GM18526 (cell line): ENCODE data around the gene NDUFA8.

Experiments used
- POLR2A ChIP-seq: IDR thresholded peaks from 3 replicates; pipeline ENCODE4 v1.6.1; 2011; ENCODE audit not compliant: insufficient read length; ENCODE audit errors: extremely low read depth

Gene NDUFA8

DNA sequence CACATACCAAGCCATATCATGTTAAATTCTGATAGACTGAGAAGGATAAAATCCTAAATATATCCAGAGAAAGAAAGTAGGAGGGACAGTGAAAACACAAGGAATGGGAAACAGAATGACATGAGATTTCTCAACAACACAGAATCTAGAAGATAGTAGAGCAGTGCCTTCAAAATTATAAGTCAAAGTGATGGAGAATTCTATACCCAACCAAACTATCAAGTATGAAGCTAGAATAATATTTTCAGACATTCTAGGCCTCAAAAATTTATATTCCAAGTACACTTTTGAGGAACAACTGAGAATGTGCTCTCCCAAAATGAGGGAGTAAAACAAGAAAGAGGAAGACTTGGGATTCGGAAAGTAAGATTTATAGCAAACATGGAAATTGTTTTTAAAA, 55.6 kb downstream of the NDUFA8 start:
- TF ChIP-seq POLR2A, result no peak

DNA sequence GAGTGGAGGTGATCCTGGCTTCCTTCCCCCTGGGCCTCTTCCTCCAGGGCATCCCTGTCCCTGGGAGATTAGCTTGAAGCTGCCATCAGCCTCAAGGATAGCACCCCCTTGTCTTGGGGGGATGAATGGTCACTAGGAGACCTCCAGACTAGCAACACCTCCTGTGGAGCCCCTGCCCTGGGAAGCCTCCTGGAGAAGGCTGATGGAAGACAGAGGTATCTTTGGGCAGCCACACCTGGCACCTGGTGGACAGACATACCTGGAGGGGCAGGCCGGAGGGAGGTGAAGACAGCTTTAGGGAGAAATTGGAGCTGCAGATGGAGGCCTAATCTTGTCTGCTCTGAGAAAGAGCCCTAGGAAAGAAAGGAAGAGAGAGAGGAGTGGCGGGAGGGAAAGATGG, 57.4 kb downstream of the NDUFA8 start:
- no peak for TF ChIP-seq POLR2A

DNA sequence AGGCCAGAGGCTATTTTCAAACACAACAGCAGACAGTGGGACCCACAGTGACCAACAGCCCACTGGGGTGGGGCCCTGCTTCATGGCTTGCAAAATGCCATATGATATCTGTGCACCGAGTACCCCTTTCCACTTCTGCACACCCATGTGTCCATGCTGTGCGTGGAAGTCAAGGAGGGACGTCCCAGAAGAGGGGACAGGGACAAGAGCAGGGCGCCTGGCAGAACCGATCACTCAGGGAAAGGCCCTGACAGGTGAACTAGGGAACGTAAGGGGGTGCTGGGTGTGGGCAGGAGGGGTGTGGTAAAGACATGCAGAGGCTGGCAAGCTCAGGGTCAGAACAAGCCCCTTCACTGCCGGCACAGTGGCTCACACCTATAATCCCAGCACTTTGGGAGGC, 58.8 kb downstream of the NDUFA8 start:
- no peak for TF ChIP-seq POLR2A

DNA sequence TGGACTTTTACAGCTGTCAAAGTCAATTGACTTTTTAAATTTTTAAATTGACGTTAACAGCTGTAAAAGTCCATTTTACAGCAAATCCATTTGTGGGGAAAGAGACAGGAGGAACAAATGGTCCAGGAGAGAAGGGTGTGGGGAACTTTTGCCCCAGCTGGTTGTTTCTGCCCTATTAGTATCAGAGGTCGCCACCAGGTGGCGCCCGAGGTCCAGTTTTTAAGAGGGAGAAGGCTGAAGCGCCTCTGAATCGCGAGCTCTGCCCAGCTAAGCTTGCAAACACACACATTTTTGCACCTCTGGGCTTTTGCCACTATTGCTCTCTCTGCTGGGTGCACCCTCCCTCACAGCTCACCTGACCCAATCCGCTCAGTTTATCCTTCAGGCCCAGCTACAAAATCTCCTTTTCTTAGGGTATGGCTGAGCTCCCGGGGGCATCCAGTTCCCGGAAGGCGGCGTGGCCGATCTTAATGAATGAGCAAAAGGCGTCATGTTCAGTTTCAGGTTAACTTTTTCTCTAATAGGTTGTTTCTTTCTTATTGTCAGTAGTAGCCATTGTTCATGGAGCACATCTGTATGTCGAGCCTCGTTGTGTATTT, 60.2 kb downstream of the NDUFA8 start:
- TF ChIP-seq POLR2A, result no peak

DNA sequence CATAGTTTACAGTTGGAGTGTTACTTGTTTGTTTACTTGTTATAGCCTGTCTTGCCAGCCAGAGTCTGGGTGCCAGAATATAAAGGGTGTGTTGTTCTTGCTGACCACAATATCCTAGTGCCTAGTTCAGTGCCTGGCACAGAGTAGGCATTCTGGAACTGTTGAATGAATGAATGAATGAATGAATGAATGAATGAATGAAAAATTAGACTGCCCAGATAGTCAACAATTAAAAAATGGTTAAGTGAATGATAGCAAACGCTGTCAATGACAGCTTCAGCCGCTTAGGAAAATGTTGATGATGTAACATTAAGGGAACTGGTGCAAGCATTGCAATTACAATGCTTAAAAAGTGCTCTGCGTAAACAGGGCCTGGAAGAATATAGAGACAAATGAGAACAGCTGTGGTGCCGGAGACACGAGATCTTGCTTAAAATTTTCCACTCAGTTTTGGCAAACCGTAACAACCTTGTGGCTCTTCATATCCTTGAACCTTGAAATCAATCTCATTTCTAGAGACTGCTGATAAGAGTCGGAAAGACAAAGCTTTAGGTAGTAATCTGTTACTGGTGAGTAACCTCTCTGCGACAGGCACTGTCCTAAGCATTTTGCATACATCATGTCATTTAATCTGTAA, 61.8 kb downstream of the NDUFA8 start:
- TF ChIP-seq POLR2A, result no peak

DNA sequence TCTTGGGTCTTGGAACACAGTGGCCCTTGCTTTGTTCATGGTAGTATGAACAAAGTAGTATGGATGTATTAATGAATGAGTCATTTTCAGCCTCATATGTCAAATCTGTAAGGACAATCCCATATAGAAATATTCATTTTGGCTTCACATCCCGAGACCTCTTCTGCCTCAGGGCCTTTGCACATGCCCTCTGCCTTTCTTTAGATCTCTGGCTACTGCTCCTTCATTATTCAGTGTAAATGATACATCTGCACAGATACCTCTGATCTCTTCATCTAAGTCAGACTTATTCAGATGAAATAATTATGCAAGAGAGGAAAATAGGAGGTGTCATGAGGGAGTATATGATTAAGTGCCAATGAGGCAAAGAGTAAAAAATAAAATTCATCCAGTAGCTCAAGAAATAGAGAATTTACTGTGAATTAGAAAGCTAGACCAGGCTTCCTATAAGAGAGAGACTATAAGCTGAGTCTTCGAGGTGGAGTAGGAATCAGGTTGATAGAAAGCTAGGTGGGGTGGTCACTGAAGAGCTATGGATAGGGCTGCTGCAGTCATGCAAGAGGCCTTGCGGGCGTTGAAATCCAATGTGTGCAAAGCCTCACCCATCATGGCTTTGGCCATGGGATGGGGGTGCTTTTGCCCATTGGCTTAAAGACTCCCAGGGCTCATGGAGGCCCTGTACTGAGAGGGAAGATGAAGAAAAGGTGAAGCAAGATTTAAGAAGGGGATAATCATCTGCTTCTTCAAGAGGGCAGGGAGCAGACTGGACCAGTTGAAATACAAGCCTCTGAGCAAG, 62.8 kb downstream of the NDUFA8 start:
- TF ChIP-seq POLR2A, result no peak

DNA sequence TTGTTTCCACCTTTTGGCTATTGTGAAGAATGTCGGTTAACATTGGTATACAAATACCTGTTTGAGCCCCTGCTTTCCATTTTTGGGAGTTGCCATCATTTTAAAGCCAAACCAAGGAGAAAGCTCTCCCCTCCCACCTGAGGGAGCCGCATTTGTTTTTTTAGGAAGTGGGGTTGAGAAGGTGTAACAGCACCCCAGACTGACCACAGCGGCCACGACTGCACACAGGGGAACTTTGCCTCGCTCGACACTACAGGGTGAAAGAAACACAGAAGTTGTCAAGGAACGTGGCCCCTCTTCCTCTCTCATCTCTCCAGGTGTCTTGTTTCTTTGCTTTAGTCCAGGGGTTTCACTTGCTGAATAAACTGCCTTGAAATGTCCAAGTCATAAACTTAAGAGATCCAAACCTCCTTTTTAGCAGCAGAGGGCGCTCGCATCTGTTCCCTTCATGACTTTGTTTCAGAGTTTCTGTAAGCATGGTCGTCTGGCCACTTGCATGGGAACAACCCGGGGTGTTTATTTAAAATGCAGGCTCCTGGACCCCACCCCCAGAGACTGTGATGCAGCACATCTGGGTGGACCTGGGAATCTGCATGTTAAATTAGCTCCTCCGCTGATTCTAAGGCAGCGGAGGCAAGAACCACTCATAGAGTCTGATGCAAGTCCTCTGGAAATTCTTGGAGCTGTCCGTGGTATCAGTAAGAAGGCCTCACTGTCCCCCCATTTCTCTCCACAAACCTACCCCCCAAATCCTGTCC, 64.4 kb downstream of the NDUFA8 start:
- TF ChIP-seq POLR2A, result no peak
